Measurements from ENCODE around the gene SNIP1.
"Not testable (repeated sequence)": the region's sequence is repeated elsewhere in the genome, so short reads cannot be mapped to it uniquely, and the experiment has no call there.

SNIP1 gene

DNA sequence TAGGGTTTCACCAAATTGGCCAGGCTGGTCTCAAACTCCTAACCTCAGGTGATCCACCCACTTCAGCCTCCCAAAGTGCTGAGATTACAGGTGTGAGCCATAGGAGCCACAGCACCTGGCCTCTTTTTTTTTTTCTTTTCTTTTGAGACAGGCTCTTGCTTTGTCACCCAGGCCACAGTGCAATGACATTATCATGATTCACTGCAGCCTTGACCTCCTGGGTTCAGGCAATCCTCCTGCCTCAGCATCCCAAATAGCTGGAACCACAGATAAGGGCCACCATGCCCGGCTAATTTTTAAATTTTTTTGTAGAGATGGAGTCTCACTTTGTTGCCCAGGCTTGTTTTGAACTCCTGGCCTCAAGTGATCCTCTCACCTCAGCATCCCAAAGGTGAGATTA lies 24.2 kb downstream of the SNIP1 start:
- H3K36me3 ChIP-seq (ENCODE audit: control insufficient read depth, insufficient read depth, low read length, severe bottlenecking); H3K9me3 ChIP-seq (ENCODE audit: control insufficient read depth, low read length); H3K9ac ChIP-seq (ENCODE audit: low read length); DNase-seq (ENCODE audit: low read depth); H3K27me3 ChIP-seq (replicated peaks; ENCODE audit: control insufficient read depth, insufficient read depth, low read length); H3K4me3 ChIP-seq (ENCODE audit: low read length): not testable (repeated sequence)
- peaks cover 13% of the 10 kb centered on the region for H3K4me1 ChIP-seq (ENCODE audit: control insufficient read depth, insufficient read depth, low read length)

DNA sequence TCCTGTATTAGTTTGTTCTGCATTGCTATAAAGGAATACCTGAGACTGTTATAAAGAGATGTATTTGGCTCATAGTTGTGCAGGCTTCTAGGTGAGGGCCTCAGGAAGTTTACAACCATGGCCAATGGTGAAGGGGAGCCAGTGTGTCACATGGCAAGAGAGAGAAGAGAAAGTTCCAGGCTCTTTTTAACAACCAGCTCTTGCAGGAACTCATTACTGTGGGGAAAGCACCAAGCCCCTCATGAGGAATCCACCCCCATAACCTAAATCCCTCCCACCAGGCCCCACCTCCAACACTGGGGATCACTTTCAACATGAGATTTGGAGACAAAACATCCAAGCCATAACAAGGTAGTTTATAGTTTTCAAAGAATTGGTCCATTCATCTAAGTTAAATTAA lies 34.5 kb downstream of the SNIP1 start:
- peaks cover 14% of the 10 kb centered on the region for H3K4me1 ChIP-seq (ENCODE audit: control insufficient read depth, insufficient read depth, low read length)
- H3K27me3 ChIP-seq (replicated peaks; ENCODE audit: control insufficient read depth, insufficient read depth, low read length): no peaks in the 10 kb centered on the region
- no peak overlapping the region for H3K4me3 ChIP-seq (ENCODE audit: low read length)
- no peaks in the 10 kb centered on the region for H3K36me3 ChIP-seq (ENCODE audit: control insufficient read depth, insufficient read depth, low read length, severe bottlenecking)
- no peak overlapping the region for H3K9ac ChIP-seq (ENCODE audit: low read length)
- DNase-seq (ENCODE audit: low read depth): no peak
- H3K9me3 ChIP-seq (ENCODE audit: control insufficient read depth, low read length): no peaks in the 10 kb centered on the region

DNA sequence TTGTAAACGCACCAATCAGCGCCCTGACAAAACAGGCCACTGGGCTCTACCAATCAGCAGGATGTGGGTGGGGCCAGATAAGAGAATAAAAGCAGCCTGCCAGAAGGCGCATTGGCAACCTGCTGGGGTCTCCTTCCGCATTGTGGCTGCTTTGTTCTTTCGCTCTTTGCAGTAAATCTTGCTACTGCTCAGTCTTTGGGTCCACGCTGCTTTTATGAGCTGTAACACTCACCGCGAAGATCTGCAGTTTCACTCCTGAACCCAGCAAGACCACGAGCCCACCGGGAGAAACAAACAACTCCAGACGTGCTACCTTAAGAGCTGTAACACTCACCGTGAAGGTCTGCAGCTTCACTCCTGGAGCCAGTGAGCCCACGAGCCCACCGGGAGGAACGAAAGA lies 35.2 kb downstream of the SNIP1 start:
- not testable (repeated sequence) for H3K36me3 ChIP-seq (ENCODE audit: control insufficient read depth, insufficient read depth, low read length, severe bottlenecking); H3K27me3 ChIP-seq (replicated peaks; ENCODE audit: control insufficient read depth, insufficient read depth, low read length); H3K9ac ChIP-seq (ENCODE audit: low read length); H3K4me3 ChIP-seq (ENCODE audit: low read length); H3K9me3 ChIP-seq (ENCODE audit: control insufficient read depth, low read length); DNase-seq (ENCODE audit: low read depth)
- H3K4me1 ChIP-seq (ENCODE audit: control insufficient read depth, insufficient read depth, low read length): peaks cover 14% of the 10 kb centered on the region

- H3K4me1 ChIP-seq (ENCODE audit: control insufficient read depth, insufficient read depth, low read length): peaks cover 20% of the 10 kb centered on the region
- H3K27me3 ChIP-seq (replicated peaks; ENCODE audit: control insufficient read depth, insufficient read depth, low read length); H3K9ac ChIP-seq (ENCODE audit: low read length); H3K36me3 ChIP-seq (ENCODE audit: control insufficient read depth, insufficient read depth, low read length, severe bottlenecking); DNase-seq (ENCODE audit: low read depth); H3K4me3 ChIP-seq (ENCODE audit: low read length); H3K9me3 ChIP-seq (ENCODE audit: control insufficient read depth, low read length): not testable (repeated sequence)
Observed at GRCh38 chr1:37518241-37518640, 35.9 kb downstream of the SNIP1 start.

DNA sequence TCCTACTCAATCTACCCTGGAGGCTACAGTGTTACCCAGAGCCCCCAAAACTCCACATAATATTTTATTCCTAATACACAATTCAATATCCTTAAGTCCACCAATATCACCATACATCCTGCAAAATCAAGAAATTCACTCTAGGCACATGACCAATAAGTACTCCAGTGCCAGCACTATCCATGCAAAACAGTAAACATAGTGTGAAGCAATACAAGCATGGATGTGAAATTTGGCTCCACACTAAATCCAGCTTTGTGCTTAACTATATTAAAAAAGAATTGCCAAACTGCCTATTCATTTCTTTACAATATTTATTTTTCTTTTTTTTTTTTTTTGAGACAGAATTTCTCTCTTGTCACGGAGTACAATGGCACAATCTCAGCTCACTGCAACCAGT lies 36.5 kb downstream of the SNIP1 start:
- Histone ChIP-seq H3K4me1 (ENCODE audit: control insufficient read depth, insufficient read depth, low read length) (peaks cover 22% of the 10 kb centered on the region), H3K9ac (ENCODE audit: low read length) (no peak overlapping the region), H3K27me3 (replicated peaks; ENCODE audit: control insufficient read depth, insufficient read depth, low read length) (no peaks in the 10 kb centered on the region), H3K4me3 (ENCODE audit: low read length) (no peak overlapping the region), H3K9me3 (ENCODE audit: control insufficient read depth, low read length) (no peaks in the 10 kb centered on the region), H3K36me3 (ENCODE audit: control insufficient read depth, insufficient read depth, low read length, severe bottlenecking) (peaks cover 4% of the 10 kb centered on the region)
- DNase-seq (ENCODE audit: low read depth): no peak

DNA sequence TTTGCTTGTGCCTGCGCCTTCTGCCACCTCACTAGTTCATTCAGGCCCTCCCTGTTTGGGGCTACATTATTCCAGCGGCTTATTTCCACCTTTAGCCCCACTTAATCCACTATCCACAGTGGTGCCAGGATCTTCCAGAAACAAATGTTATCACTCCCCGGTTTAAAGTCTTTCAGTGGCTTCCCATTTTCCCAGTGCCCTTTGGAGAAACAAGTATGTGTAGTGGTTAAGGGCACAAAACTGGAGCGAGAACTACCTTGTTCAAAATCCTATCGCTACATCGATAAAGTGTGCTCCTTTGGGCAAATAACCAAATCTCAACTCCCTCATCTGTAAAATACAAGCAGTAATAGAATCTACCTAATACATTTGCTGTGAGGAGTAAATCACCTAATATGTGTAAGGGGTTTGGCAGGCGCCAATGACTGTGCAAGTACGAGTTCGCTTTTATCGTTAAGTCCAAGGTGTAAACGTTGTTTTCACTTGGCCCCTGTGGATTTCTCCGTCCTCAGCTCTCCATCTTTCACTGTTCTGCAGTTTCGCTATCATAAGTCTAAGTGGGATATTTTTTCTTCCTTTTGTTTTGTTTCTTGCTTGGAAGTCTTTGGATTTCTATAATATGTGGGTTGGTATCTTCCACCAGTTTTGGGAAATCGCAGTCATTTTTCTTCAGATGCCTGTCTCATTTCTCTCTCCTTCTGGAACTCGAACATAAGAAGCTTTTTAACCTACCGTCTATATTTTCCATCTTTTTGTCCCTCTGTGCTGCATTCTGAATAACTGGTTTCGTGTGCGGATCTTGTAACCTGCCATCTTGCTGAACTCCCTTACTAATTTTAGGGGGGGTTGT lies 38.7 kb downstream of the SNIP1 start:
- Histone ChIP-seq H3K27me3 (replicated peaks; ENCODE audit: control insufficient read depth, insufficient read depth, low read length) (no peaks in the 10 kb centered on the region), H3K9ac (ENCODE audit: low read length) (peak overlapping the region; percentile 94), H3K9me3 (ENCODE audit: control insufficient read depth, low read length) (no peaks in the 10 kb centered on the region), H3K4me3 (ENCODE audit: low read length) (peak overlapping the region; percentile 89), H3K36me3 (ENCODE audit: control insufficient read depth, insufficient read depth, low read length, severe bottlenecking) (peaks cover 22% of the 10 kb centered on the region), H3K4me1 (ENCODE audit: control insufficient read depth, insufficient read depth, low read length) (peaks cover 22% of the 10 kb centered on the region)
- DNase-seq (ENCODE audit: low read depth): no peak

- Histone ChIP-seq H3K4me3 (ENCODE audit: low read length) (peak within 1 kb of the TSS; percentile 89), H3K4me1 (ENCODE audit: control insufficient read depth, insufficient read depth, low read length) (peaks cover 22% of the 10 kb centered on the region), H3K36me3 (ENCODE audit: control insufficient read depth, insufficient read depth, low read length, severe bottlenecking) (peaks cover 22% of the 10 kb centered on the region), H3K9me3 (ENCODE audit: control insufficient read depth, low read length) (no peaks in the 10 kb centered on the region), H3K9ac (ENCODE audit: low read length) (peak within 1 kb of the TSS; percentile 94), H3K27me3 (replicated peaks; ENCODE audit: control insufficient read depth, insufficient read depth, low read length) (no peaks in the 10 kb centered on the region)
- peak; percentile 92 for DNase-seq (ENCODE audit: low read depth)
Observed at GRCh38 chr1:37514350-37515184, 39.5 kb downstream of the SNIP1 start, which contains the start of gene MEAF6. Gene MEAF6 (minus strand): TSS chr1:37514766. CDS start chr1:37514746, 20 bp downstream.

DNA sequence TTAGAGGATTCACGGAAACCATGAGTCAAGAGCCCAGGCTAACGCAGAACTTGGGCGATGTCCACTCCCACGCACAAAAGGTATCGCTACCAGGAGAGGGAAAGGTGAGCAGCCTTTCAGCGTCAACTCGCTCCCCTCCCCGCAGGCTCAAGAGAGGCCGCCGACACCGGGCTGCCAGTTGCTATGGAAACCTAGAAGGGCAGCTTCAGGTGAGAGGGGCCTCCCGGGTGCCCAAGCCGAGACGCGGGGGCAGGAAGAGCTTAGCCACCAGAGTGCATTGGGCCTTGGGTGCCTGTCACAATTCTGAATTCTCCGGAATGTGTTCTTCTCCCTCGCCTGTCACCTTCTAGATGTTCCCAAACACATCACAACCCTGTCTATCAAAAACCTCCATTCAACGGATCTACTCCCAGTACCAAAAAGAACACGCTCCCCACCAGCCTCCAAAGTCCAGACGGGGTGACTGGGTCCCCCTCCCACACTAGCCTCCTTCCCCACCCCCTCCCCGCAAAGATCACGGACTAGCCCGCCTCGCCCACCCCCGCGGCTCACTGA lies 40.2 kb downstream of the SNIP1 start:
- H3K9ac ChIP-seq (ENCODE audit: low read length): peak overlapping the region; percentile 94
- H3K9me3 ChIP-seq (ENCODE audit: control insufficient read depth, low read length): no peaks in the 10 kb centered on the region
- peaks cover 29% of the 10 kb centered on the region for H3K36me3 ChIP-seq (ENCODE audit: control insufficient read depth, insufficient read depth, low read length, severe bottlenecking)
- H3K27me3 ChIP-seq (replicated peaks; ENCODE audit: control insufficient read depth, insufficient read depth, low read length): no peaks in the 10 kb centered on the region
- H3K4me3 ChIP-seq (ENCODE audit: low read length): peak overlapping the region; percentile 89
- H3K4me1 ChIP-seq (ENCODE audit: control insufficient read depth, insufficient read depth, low read length): peaks cover 22% of the 10 kb centered on the region
- DNase-seq (ENCODE audit: low read depth): peak; percentile 55

DNA sequence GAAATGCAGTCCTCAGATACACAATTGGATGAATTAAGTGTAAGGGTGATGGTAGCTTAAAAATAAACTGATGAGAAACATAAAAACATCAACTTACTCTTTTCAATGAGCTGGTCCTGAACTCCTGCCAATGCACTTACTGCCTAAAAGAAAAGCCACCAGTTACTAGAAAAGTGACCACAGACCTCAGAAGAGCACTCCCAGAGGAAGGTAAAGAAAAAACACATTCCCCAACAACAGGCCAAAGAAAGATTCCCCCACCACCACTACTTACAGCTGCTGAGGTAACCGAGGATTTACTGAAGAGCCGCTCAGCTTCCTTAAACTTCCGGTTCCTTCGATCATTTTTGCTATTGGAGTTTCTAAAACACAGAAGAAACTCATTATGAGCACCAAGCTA lies 44.9 kb downstream of the SNIP1 start:
- Histone ChIP-seq H3K4me3 (ENCODE audit: low read length) (no peak overlapping the region), H3K36me3 (ENCODE audit: control insufficient read depth, insufficient read depth, low read length, severe bottlenecking) (peaks cover 62% of the 10 kb centered on the region), H3K4me1 (ENCODE audit: control insufficient read depth, insufficient read depth, low read length) (peaks cover 9% of the 10 kb centered on the region), H3K27me3 (replicated peaks; ENCODE audit: control insufficient read depth, insufficient read depth, low read length) (no peaks in the 10 kb centered on the region), H3K9me3 (ENCODE audit: control insufficient read depth, low read length) (no peaks in the 10 kb centered on the region), H3K9ac (ENCODE audit: low read length) (no peak overlapping the region)
- no peak for DNase-seq (ENCODE audit: low read depth)

- DNase-seq (ENCODE audit: low read depth): no peak
- Histone ChIP-seq H3K9ac (ENCODE audit: low read length) (no peak overlapping the region), H3K4me3 (ENCODE audit: low read length) (no peak overlapping the region), H3K4me1 (ENCODE audit: control insufficient read depth, insufficient read depth, low read length) (no peaks in the 10 kb centered on the region), H3K36me3 (ENCODE audit: control insufficient read depth, insufficient read depth, low read length, severe bottlenecking) (peaks cover 69% of the 10 kb centered on the region), H3K27me3 (replicated peaks; ENCODE audit: control insufficient read depth, insufficient read depth, low read length) (no peaks in the 10 kb centered on the region), H3K9me3 (ENCODE audit: control insufficient read depth, low read length) (no peaks in the 10 kb centered on the region)
Observed at GRCh38 chr1:37506740-37507139, 47.4 kb downstream of the SNIP1 start.

- H3K9me3 ChIP-seq (ENCODE audit: control insufficient read depth, low read length); H3K4me3 ChIP-seq (ENCODE audit: low read length); DNase-seq (ENCODE audit: low read depth); H3K9ac ChIP-seq (ENCODE audit: low read length); H3K27me3 ChIP-seq (replicated peaks; ENCODE audit: control insufficient read depth, insufficient read depth, low read length): not testable (repeated sequence)
- Histone ChIP-seq H3K4me1 (ENCODE audit: control insufficient read depth, insufficient read depth, low read length) (peaks cover 12% of the 10 kb centered on the region), H3K36me3 (ENCODE audit: control insufficient read depth, insufficient read depth, low read length, severe bottlenecking) (peaks cover 63% of the 10 kb centered on the region)
Observed at GRCh38 chr1:37502791-37503190, 51.3 kb downstream of the SNIP1 start.

Measured in adipocyte (in vitro differentiated cells).